ENCODE results near the gene CRYBA4. TPM values are rescaled to one million over a fixed set of nuclear protein-coding genes. Genes with fewer than 3 reads are reported as not detected.

The CRYBA4 gene
- polyA plus RNA-seq, 1 of the 3 experiments (the other 2 are of a cell fraction), result not detected

DNA sequence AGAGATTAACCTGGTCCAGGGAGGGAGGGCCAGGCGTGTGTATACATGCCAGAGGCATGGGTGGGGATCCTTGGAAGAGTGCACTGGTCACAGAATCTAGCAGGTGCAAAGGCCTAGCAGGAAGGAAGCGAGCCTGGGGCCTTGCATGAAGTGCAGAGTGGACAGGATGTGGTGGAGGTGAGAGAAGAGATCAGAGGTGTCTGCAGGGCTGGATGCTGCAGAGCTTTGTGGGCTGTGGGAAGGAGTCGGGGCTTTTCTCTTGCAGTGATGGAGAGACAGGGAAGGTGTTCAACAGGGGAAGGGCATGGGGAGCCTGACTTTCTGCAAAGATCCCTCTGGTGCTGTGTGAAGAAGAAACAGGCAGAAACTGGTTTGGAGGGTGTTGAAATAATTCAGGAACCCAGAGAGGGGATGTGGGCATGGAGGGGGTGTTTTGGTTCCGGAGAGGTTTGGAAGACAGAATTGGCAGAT lies 29.3 kb upstream of the CRYBA4 start:
- H3K4me1 ChIP-seq (ENCODE audit: control insufficient read depth in 1 of 2, insufficient read depth in 2 of 2, low read depth in 1 of 2, low read length in 1 of 2), result peaks cover 0 to 7% of the 10 kb centered on the region in 2 experiments; a peak in 1 of 4 replicates
- peaks cover 17% of the 10 kb centered on the region for H3K79me2 ChIP-seq (ENCODE audit: insufficient read depth)
- peaks cover 0 to 5% of the 10 kb centered on the region in 2 experiments for H3K36me3 ChIP-seq (replicated peaks in 1 of 2; ENCODE audit: control insufficient read depth in 1 of 2, insufficient read depth in 2 of 2, low read length in 1 of 2)
- no peak overlapping the region for H3K9ac ChIP-seq
- no peak overlapping the region for H3K27ac ChIP-seq (ENCODE audit: low read depth in 2 of 2, low read length in 1 of 2)
- 76% methylated on average over 4 of the region's 4 CpGs for WGBS (ENCODE audit: low lambda C conversion rate)
- no peak overlapping the region for H3K4me2 ChIP-seq
- H3F3A ChIP-seq (replicated peaks; ENCODE audit: insufficient read depth), result no peaks in the 10 kb centered on the region
- no peak for TF ChIP-seq RAD21 (IDR thresholded peaks at IDR 0.05; ENCODE audit: low read length)
- no peak for TF ChIP-seq JUND (IDR thresholded peaks at IDR 0.05)
- TF ChIP-seq, protein P1, sequence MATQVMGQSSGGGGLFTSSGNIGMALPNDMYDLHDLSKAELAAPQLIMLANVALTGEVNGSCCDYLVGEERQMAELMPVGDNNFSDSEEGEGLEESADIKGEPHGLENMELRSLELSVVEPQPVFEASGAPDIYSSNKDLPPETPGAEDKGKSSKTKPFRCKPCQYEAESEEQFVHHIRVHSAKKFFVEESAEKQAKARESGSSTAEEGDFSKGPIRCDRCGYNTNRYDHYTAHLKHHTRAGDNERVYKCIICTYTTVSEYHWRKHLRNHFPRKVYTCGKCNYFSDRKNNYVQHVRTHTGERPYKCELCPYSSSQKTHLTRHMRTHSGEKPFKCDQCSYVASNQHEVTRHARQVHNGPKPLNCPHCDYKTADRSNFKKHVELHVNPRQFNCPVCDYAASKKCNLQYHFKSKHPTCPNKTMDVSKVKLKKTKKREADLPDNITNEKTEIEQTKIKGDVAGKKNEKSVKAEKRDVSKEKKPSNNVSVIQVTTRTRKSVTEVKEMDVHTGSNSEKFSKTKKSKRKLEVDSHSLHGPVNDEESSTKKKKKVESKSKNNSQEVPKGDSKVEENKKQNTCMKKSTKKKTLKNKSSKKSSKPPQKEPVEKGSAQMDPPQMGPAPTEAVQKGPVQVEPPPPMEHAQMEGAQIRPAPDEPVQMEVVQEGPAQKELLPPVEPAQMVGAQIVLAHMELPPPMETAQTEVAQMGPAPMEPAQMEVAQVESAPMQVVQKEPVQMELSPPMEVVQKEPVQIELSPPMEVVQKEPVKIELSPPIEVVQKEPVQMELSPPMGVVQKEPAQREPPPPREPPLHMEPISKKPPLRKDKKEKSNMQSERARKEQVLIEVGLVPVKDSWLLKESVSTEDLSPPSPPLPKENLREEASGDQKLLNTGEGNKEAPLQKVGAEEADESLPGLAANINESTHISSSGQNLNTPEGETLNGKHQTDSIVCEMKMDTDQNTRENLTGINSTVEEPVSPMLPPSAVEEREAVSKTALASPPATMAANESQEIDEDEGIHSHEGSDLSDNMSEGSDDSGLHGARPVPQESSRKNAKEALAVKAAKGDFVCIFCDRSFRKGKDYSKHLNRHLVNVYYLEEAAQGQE (IDR thresholded peaks at IDR 0.05; ENCODE audit: low read depth, low read length), result no peak
- no peak for TF ChIP-seq RFX5 (IDR thresholded peaks at IDR 0.05; ENCODE audit: low read length)
- TF ChIP-seq RXRA (IDR thresholded peaks at IDR 0.05; ENCODE audit: borderline replicate concordance, low read depth), result no peak
- no peak for TF ChIP-seq SMC3 (IDR thresholded peaks at IDR 0.05; ENCODE audit: low read depth, low read length)
- TF ChIP-seq, protein P2, sequence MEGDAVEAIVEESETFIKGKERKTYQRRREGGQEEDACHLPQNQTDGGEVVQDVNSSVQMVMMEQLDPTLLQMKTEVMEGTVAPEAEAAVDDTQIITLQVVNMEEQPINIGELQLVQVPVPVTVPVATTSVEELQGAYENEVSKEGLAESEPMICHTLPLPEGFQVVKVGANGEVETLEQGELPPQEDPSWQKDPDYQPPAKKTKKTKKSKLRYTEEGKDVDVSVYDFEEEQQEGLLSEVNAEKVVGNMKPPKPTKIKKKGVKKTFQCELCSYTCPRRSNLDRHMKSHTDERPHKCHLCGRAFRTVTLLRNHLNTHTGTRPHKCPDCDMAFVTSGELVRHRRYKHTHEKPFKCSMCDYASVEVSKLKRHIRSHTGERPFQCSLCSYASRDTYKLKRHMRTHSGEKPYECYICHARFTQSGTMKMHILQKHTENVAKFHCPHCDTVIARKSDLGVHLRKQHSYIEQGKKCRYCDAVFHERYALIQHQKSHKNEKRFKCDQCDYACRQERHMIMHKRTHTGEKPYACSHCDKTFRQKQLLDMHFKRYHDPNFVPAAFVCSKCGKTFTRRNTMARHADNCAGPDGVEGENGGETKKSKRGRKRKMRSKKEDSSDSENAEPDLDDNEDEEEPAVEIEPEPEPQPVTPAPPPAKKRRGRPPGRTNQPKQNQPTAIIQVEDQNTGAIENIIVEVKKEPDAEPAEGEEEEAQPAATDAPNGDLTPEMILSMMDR (IDR thresholded peaks at IDR 0.05), result no peak
- TF ChIP-seq, protein P3, sequence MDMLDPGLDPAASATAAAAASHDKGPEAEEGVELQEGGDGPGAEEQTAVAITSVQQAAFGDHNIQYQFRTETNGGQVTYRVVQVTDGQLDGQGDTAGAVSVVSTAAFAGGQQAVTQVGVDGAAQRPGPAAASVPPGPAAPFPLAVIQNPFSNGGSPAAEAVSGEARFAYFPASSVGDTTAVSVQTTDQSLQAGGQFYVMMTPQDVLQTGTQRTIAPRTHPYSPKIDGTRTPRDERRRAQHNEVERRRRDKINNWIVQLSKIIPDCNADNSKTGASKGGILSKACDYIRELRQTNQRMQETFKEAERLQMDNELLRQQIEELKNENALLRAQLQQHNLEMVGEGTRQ (IDR thresholded peaks at IDR 0.05; ENCODE audit: borderline replicate concordance, low read depth, low read length), result no peak
- no peak for TF ChIP-seq YY1 (IDR thresholded peaks at IDR 0.05; ENCODE audit: low read depth)
- no peak for TF ChIP-seq FOSL2 (IDR thresholded peaks at IDR 0.05; ENCODE audit: borderline replicate concordance, low read depth)
- TF ChIP-seq SIN3A (IDR thresholded peaks at IDR 0.05; ENCODE audit: borderline replicate concordance, low read depth, low read length), result no peak
- ChIA-PET POLR2A (interaction anchor here (0.9 kb wide), 1 partner anchor 80 kb away, joined by 3 read pairs; no protein-coding TSS in a partner anchor), CTCF (interaction anchor here (0.9 kb wide), 1 partner anchor 90 kb away, joined by 3 read pairs; no protein-coding TSS in a partner anchor)
- no peaks in the 10 kb centered on the region for H3K9me2 ChIP-seq
- H2AFZ ChIP-seq (ENCODE audit: low read depth), result no peak overlapping the region
- DNase-seq, result no peak
- no peak overlapping the region for H3K4me3 ChIP-seq (ENCODE audit: low read depth in 2 of 2, low read length in 1 of 2)
- no peaks in the 10 kb centered on the region for H4K20me1 ChIP-seq (ENCODE audit: insufficient read depth)
- H3K27me3 ChIP-seq (ENCODE audit: insufficient read depth), result 0 out of 2 replicates have a peak, but pooled peaks cover 4% of the 10 kb centered on the region
- H3K9me3 ChIP-seq, result no peaks in the 10 kb centered on the region
